Mucosa of stomach (tissue), 1 donor: ENCODE results near the gene SPTBN4.

Experiments used
- H3K27me3 ChIP-seq: one replicate; pipeline ENCODE4 v1.7.0; 2013; ENCODE audit warnings: mild to moderate bottlenecking, low read length; ENCODE audit not compliant: control insufficient read depth, insufficient read depth
- H3K36me3 ChIP-seq: one replicate; pipeline ENCODE4 v1.7.0; 2013; ENCODE audit warnings: low read length; ENCODE audit not compliant: control insufficient read depth, insufficient read depth
- H3K4me1 ChIP-seq: one replicate; pipeline ENCODE4 v1.7.0; 2013; ENCODE audit warnings: mild to moderate bottlenecking, low read length; ENCODE audit not compliant: control insufficient read depth, insufficient read depth
- H3K4me3 ChIP-seq: one replicate; pipeline ENCODE4 v1.7.0; 2013; ENCODE audit warnings: low read length
- H3K9ac ChIP-seq: one replicate; pipeline ENCODE4 v1.7.0; 2013; ENCODE audit warnings: mild to moderate bottlenecking, low read length, moderate library complexity
- H3K9me3 ChIP-seq: one replicate; pipeline ENCODE4 v1.7.0; 2013; ENCODE audit warnings: mild to moderate bottlenecking, low read length, moderate library complexity; ENCODE audit not compliant: control insufficient read depth
- donor health status: Pancreatic carcinoma.

Gene SPTBN4

DNA sequence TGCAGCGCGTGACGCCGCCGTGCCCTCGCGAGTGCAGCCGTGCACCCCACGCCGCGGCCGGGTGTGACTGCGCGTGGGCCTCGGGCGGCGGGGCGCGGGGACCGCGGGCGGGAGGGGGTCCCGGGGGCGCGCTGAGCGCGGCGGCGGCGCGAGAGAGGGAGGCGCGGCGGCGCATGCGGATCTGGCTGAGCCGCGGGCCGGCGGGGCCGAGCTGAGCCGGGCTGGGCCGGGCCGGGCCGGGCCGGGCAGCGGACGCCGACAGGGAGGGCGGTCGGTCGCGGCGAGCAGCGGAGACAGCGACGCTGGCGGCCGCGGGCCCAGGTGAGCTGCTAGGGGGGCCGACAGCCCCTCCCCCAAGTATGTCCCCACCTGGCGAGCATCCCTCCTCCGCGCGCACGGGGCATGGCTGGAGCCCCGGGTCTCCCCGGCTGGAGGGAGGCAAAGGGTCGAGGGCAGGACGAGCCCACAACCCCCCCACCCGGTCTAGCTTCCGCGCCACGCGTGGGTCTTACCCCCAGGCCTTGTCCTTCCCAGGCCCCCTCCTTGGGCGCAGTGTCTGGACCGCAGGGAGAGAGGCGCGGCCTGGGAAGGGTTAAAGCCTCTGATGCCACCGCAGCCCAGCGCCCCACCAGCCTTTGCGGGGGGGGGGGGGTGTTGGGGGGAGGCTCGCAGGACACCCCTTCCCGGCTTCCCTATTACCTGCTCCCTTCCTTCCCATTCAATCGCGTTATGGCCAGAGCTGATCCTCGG lies at the start of gene SPTBN4:
SPTBN4 (plus strand) TSS at position 17 of the 750 bp plus-strand sequence. CDS start 5,621 bp downstream, outside the sequence.
- peaks cover 6% of the 10 kb centered on the region for H3K27me3 ChIP-seq
- no peaks in the 10 kb centered on the region for H3K36me3 ChIP-seq
- H3K4me3 ChIP-seq, result peak within 1 kb of the TSS; percentile 85
- no peaks in the 10 kb centered on the region for H3K9me3 ChIP-seq
- H3K9ac ChIP-seq, result peak within 1 kb of the TSS; percentile 40
- peaks cover 18% of the 10 kb centered on the region for H3K4me1 ChIP-seq

DNA sequence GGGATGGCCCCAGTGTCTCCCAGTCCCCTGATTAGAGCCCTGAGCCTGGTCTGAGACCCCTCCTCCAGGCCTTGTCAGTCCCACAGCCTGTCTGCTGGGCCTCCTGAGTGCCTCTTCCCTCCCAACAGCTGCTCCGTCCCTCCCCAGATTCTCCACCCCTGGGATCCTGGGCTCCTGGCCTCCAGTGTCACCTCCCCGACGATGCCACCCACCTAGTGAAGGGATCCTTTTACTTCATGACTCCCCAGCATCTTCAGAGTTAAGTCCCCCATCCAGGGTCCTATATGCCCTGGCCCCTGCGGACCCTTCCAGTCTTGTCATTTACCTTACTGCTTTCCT lies 49.2 kb upstream of the SPTBN4 start:
- peaks cover 20% of the 10 kb centered on the region for H3K4me1 ChIP-seq
- H3K4me3 ChIP-seq, result no peak overlapping the region
- H3K27me3 ChIP-seq, result no peaks in the 10 kb centered on the region
- H3K9ac ChIP-seq, result no peak overlapping the region
- no peaks in the 10 kb centered on the region for H3K9me3 ChIP-seq
- no peaks in the 10 kb centered on the region for H3K36me3 ChIP-seq

DNA sequence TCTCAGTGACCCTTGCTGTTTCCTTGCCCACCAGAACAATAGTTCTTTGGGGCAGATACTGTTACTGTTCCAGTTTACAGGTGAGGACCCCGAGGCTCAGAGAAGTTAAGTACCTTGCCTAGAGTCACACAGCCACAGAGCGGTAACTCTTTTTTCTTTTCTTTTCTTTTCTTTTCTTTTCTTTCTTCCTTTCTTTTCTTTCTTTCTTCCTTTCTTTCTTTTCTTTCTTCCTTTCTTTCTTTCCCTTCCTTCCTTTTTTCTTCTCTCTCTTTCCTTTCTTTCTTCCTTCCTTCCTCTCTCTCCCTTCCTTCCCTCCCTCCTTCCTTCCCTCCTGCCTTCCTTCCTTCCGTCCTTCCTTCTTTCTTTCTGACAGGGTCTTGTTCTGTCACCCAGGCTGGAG lies 48.8 kb upstream of the SPTBN4 start:
- Histone ChIP-seq H3K9me3 (no peaks in the 10 kb centered on the region), H3K36me3 (no peaks in the 10 kb centered on the region), H3K4me1 (peaks cover 24% of the 10 kb centered on the region), H3K4me3 (no peak overlapping the region), H3K27me3 (no peaks in the 10 kb centered on the region), H3K9ac (no peak overlapping the region)

DNA sequence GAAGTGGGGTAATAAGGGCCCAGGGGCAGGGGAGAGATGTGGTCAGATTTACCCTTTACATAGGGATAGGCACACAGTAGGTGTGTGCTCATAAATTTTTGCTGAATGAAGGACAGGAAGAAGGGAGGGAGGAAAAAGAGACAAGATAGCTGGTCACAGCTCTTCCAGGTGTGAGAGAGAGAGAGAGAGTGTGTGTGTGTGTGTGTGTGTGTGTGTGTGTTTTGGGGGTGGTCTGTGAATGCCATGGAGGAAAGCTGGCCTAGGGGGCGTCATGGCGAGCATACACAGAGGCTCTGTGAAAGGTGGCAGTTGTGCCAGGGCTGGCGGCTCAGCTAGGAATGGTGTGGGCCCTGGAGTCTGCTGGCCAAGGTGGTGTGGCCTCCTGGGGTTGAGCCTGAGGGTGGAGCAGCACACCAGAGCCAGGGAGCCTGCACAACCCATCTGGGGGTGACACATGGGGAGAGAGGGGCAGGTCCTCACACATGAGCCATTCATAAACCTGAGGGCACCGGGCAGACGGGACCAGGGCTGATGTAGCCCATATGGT lies 47.7 kb upstream of the SPTBN4 start:
- Histone ChIP-seq H3K27me3 (no peaks in the 10 kb centered on the region), H3K9ac (no peak overlapping the region)

DNA sequence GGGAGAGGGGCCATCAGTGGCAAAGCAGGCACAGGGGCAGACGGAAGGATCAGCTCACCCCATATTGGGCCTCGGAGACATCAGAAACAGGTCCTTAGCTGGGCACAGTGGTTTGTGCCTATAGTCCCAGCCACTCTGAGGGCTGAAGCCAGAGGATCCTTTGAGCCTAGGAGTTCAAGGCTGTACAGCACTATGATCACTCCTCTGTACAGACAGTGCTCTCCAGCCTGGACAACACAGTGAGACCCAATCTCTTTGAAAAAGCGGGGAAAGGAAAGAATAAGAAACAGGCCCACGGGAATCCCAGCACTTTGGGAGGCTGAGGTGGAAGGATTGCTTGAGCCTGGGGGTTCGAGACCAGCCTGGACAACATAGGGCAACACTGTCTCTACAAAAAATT lies 47.0 kb upstream of the SPTBN4 start:
- Histone ChIP-seq H3K9ac (no peak overlapping the region), H3K27me3 (no peaks in the 10 kb centered on the region), H3K36me3 (no peaks in the 10 kb centered on the region), H3K4me3 (no peak overlapping the region), H3K9me3 (no peaks in the 10 kb centered on the region), H3K4me1 (peaks cover 31% of the 10 kb centered on the region)

More for the DNA sequence above, 47.7 kb upstream of the SPTBN4 start:
- Histone ChIP-seq H3K4me1 (peaks cover 31% of the 10 kb centered on the region), H3K36me3 (no peaks in the 10 kb centered on the region), H3K4me3 (no peak overlapping the region), H3K9me3 (no peaks in the 10 kb centered on the region)

DNA sequence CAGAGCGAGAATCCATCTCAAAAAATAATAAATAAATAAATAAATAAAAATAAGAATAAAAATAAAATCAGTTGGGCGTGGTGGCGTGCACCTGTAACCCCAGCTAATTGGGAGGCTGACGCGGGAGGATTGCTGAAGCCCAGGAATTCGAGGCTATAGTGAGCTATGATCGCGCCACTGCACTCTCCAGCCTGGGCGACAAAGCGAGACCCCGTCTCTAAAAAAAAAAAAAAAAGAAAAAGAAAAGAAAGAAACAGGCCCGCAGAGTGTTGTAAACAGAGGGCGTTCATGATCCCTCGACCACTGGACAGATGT lies 46.4 kb upstream of the SPTBN4 start:
- Histone ChIP-seq H3K9ac (peak overlapping the region; percentile 98), H3K36me3 (no peaks in the 10 kb centered on the region), H3K4me3 (peak overlapping the region; percentile 64), H3K27me3 (no peaks in the 10 kb centered on the region), H3K9me3 (no peaks in the 10 kb centered on the region), H3K4me1 (peaks cover 31% of the 10 kb centered on the region)

DNA sequence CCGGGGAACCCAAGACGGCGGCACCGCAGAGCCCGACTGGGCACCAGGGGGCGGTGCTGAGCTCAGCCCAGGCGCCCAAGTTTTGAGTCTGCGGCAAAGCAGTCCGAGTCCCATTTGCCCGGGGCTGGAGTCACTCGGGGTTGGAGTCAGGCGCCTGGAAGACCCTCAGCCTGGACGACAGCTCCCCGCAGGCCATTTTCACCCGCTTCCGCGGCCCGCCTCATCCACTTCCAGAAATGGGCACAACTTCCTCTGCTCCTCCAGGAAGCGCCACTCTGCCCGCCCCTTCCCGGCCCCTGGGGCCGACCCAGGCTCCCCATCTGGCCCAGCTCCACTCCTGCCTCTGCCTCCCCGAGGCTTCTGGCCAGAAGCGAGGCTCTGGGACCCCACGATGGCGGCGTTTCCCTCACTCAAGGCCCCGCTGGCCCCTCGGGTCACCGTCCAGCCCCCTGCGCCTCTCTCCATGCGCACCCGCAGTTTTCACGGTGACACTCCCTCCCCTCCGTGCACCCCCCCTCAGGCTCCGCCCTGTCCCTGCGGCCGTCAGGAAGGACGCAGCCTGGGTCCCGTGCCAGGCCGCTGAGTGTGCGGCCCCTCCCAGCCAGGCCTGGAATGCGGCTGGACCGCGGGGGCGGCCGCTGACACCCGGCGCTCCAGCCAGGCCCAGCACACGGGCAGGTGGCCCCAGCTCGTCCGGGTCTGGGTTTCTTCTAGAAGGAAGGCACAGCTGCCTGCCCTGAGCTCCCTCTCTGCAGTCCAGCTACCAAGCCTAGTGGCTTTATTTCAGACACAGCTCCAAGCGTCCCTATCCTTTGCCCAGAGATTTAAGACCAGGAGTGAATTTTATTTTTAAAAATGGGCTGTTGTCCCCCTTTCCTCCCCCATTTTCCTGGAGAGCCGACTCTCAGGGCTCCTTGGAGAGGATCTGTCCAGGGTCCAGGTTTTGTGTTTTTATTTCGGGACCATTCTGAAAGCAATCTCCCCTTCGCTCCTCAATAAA lies 45.7 kb upstream of the SPTBN4 start:
- Histone ChIP-seq H3K27me3 (no peaks in the 10 kb centered on the region), H3K4me3 (peak overlapping the region; percentile 64), H3K9me3 (no peaks in the 10 kb centered on the region), H3K36me3 (no peaks in the 10 kb centered on the region), H3K4me1 (peaks cover 31% of the 10 kb centered on the region), H3K9ac (peak overlapping the region; percentile 98)

DNA sequence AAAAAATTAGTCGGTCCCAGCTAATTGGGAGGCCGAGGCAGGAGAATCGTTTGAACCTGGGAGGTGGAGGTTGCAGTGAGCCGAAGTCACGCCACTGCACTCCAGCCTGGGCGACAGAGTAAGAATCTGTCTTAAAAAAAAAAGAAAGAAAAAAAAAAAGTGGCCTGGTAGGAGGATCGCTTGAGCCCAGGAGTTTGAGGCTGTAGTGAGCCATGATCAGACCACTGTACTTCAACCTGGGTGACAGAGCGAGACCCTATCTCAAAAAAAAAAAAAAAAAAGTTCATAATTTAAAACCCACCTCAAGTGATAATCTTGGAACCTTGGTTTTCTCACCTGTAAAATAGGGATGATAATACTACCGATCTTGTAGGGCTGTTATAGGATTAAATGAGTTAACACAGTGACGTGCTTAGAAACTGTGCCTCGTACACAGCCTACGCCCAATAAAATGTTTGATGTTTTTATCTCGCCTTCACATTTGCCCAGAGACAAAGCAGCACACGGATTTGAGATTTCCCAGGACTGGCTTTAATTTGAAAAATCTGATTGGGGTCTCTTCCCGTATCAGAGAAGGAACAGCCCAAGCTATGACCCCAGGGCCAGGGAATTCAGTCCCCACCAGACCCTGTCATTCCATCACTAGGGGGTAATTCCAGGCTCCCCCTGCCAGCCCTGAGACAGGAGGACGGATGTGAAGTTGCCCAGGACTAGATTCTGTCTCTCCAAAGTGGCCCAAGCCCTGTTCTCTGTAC lies 44.6 kb upstream of the SPTBN4 start:
- H3K9ac ChIP-seq, result peak overlapping the region; percentile 98
- no peak overlapping the region for H3K4me3 ChIP-seq
- H3K36me3 ChIP-seq, result no peaks in the 10 kb centered on the region
- H3K9me3 ChIP-seq, result no peaks in the 10 kb centered on the region
- H3K27me3 ChIP-seq, result no peaks in the 10 kb centered on the region
- H3K4me1 ChIP-seq, result peaks cover 30% of the 10 kb centered on the region

DNA sequence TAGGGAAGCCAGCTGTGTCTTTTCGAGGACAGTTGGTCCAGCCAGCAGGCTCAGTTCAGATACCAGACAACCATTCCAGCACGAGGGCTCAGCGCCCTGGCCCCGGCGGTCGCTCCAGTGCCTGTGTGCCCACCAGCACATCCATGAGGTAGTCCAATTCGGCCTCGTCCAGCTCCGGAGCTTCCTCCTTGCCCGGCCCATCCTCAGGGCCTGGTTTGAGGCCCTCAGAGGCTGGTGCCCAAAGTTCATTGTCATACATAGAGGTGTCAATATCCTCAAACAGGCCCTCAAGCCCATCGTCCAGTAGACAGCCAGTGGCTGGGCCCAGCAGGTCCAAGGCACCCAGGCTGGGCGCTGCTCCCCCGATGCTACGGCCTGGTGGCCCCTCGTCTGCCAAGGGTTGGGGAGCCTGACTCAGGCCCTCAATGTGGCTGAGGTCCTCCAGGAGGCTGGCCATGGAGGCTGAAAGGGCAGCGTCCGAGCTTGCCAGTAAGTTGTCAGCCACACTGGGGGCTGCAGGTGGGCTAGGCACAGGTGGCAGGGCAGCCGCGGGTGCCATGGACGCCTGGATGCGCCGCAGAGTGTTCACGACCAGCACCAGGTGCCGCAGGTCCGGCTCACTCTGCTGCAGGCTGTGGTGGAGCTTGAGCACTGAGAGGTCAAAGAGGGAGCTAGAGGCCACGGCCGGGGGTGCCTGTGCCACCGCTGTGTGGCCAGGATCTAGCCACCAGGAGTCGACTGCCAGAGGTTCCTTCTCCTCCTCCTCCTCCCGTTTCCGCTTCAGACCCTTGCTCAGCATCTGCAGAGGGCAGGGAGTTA lies 43.8 kb upstream of the SPTBN4 start:
- H3K27me3 ChIP-seq, result no peaks in the 10 kb centered on the region
- H3K4me1 ChIP-seq, result peaks cover 25% of the 10 kb centered on the region
- H3K36me3 ChIP-seq, result no peaks in the 10 kb centered on the region
- H3K4me3 ChIP-seq, result no peak overlapping the region
- no peaks in the 10 kb centered on the region for H3K9me3 ChIP-seq
- H3K9ac ChIP-seq, result peak overlapping the region; percentile 44

DNA sequence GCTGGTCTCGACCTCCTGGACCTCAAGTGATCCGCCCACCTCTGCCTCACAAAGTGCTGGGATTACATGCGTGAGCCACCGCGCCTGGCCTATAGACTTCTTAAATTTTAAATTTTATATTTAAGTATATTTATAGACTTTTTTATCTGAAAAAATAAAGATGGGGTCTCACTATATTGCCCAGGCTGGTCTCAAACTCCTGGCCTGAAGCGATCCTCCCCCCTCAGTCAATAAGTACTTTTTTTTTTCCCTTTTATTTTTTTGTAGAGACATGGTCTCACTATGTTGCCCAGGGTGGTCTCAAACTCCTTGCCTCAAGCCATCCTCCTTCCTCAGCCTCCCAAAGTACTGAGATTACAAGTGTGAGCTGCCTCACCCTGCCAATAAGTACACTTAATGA lies 42.9 kb upstream of the SPTBN4 start:
- Histone ChIP-seq H3K36me3 (no peaks in the 10 kb centered on the region), H3K27me3 (no peaks in the 10 kb centered on the region), H3K4me1 (peaks cover 25% of the 10 kb centered on the region), H3K9ac (peak overlapping the region; percentile 99), H3K9me3 (no peaks in the 10 kb centered on the region), H3K4me3 (no peak overlapping the region)
